Fibroblast of upper back skin (primary cell): ENCODE results near the gene MYO9B.
A peak's percentile ranks its signal among the peaks of the same experiment; 100 is the strongest.

Experiments
- DNase-seq: peaks from one replicate; pipeline ENCODE4 v3.0.0-alpha.2; 2013

The MYO9B gene

DNA sequence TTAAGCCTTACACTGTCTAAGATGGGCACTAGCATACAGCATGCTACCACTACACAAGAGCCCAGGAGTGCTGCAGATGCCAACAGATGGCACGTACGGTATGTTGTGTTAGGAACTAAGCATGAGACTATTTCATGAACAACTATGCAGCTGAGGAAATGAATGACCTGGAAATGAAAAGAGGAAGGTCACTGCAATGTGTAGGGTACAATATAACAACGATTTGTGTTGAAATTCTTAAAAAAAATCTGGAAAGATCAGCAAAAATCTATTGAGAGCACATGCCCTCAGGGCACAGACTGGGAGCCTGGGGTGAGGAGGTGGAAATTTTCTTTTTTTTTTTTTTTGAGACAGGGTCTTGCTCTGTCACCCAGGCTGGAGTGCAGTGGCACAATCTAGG is 14.8 kb upstream of the MYO9B start:
- no peak for DNase-seq

- DNase-seq, result no peak
Observed at GRCh38 chr19:17061205-17061604, 14.4 kb upstream of the MYO9B start.

DNA sequence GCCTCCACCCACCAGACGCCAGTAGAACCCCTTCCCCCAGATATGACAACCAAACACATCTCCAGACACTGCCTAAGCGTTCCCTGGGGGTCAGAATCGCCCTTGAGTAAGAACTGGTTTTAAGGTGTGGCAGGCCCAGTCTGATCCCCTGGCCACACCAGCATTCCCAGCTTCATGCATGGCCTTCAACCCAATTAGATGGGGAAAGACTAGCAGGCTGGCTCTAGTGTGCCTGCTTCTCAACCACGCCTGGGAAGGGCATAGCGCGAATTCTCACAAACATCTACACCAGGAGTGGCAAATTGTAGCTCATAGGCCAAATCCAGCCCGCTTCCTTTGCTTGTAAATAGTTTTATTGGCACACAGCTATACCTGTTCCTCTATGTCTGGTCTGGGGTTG is 13.9 kb upstream of the MYO9B start:
- no peak for DNase-seq

DNA sequence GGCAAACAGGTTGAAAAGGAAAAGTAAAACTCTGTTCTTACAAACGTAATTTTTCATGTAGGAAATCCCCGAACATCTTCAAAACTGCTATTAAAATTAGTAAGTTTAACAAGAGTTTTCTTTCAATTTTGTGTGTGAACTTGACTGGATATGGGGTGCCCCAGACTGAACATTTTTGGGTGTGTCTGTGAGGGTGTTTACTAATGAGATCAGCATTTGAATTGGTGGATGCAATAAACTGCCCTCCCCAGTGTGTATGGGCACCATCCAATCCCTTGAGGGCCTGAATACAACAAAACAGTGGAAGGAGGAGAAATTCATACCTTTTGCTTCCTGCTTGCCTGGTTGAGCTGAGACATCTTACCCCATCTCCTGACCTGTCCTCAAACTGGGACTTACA is 12.1 kb upstream of the MYO9B start:
- no peak for DNase-seq

- DNase-seq, result no peak
Observed at GRCh38 chr19:17069193-17069592, 6.4 kb upstream of the MYO9B start.

DNA sequence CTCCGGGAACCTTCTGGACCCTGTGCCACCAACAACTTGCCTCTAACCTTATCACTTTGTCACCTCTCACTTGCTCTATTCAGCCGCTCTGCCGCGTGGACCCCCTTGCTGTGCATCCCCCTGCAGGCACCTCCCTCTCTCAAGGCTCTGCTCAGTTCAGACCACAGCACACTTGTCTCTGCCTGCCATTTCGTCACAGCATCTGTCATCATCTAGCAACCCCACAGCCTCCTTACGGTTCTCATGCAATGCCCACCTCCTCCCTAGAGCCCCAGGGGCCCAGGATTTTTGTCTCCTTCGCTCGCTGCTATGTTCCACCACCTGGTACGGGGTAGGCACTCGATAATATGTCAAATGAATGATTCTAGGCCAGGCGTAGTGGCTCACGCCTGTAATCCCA is 5.2 kb upstream of the MYO9B start:
- DNase-seq, result no peak

GRCh38 chr19:17070912-17071311 is 4.7 kb upstream of the MYO9B start:
- DNase-seq, result no peak

- DNase-seq, result no peak
Observed at GRCh38 chr19:17073869-17074633, 1.5 kb upstream of the MYO9B start.

GRCh38 chr19:17074634-17075034 is 943 bp upstream of the MYO9B start:
- no peak for DNase-seq

- peak; percentile 30 for DNase-seq
Observed at GRCh38 chr19:17075864-17076542, 426 bp downstream of the MYO9B start.

GRCh38 chr19:17076543-17076991 is 990 bp downstream of the MYO9B start:
- no peak for DNase-seq

GRCh38 chr19:17077447-17078028 is 2.0 kb downstream of the MYO9B start:
- DNase-seq, result no peak

DNA sequence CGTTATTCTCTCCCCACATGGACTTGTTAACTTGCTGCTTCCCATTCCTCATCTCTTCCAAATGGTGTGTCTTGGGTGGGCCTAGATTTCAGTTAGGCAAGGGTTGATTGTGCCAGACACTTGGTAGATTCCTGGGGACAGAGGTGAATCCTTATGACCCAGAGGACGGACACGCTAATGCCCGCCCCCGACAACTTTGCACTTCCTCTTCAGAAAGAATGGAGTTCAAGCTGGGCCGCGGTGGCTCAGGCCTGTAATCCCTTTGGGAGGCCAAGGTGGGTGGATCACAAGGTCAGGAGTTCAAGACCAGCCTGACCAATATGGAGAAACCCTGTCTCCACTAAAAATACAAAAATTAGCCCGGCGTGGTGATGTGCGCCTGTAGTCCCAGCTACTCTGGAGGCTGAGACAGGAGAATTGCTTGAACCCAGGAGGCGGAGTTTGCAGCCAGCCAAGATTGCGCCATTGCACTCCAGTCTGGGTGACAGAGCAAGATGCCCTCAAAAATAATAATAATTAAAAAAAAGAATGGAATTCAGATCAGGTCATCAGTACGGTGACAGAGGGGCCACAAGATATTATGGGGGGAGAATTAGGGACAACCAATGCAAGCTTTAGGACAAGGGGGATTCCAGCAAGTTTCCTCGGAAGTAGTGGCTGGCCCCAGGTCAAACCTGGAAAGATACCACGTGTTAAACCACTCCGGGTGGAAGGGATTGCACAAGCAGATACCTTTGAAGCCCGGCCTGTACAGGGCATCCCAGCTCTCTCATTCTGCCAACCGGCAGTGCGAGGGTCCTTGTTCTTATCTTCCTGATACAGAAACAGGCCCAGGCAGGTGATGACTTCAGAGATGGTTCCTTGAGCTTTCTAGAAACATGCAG is 2.7 kb downstream of the MYO9B start:
- no peak for DNase-seq

GRCh38 chr19:17078920-17079709 is 3.5 kb downstream of the MYO9B start:
- no peak for DNase-seq

DNA sequence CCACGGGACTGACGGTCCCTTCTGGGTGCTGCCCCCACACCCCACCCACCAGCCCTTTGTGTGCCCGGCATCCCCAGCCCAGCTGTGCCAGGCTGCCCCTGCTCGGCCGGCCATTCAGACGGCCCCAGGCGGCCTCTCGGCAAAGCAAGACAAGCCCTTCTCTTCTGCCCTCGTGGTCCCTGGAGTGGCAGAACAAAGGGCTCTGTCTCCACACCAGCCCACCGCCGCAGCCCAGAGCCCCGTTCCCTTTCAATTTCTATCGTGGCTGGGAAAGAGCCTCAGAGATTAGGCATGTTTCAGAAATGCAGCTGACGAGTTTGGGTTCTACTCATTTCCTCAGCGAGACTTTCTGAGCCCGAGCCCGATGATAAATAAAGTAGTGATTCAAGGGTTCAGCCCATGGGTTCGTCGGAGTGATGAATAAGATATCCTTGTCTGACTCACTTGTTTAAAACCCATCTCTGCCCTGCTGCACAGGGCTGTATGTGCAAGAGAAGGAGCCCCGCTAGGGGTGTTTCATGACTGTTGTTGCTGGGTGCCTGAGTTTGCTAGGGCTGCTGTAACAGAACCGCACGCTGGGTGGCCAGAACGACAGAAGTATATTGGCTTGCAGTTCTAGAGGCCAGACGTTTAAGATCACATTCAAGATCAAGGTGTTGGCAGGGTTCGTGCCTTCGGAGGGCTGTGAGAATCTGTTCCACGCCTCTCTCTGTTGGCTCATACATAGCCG is 4.3 kb downstream of the MYO9B start:
- peak; percentile 99 for DNase-seq

- no peak for DNase-seq
Observed at GRCh38 chr19:17080440-17080801, 4.8 kb downstream of the MYO9B start.

GRCh38 chr19:17081672-17082630 is 6.4 kb downstream of the MYO9B start:
- no peak for DNase-seq

DNA sequence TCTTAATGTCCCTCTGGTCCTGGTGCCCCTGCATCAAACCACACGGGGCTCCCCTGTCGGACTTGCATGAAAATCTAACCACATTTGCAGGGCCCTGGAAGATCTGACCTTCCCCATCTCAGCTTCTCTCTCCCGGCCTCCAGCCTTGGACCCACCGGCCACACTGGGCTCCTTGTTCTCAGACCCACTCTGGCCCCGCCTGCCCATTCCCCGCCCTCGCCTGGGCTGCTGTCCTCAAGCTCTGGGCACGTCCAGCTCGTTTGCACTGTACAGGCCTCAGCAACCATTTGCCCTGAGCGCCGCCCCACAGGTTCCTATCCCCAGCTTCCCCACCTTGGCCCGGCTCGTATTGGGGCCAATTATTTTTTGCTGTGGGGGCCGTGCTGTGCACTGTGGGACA is 10.5 kb downstream of the MYO9B start:
- DNase-seq, result no peak

- DNase-seq, result peak; percentile 43
Observed at GRCh38 chr19:17086834-17087233, 11.3 kb downstream of the MYO9B start.

DNA sequence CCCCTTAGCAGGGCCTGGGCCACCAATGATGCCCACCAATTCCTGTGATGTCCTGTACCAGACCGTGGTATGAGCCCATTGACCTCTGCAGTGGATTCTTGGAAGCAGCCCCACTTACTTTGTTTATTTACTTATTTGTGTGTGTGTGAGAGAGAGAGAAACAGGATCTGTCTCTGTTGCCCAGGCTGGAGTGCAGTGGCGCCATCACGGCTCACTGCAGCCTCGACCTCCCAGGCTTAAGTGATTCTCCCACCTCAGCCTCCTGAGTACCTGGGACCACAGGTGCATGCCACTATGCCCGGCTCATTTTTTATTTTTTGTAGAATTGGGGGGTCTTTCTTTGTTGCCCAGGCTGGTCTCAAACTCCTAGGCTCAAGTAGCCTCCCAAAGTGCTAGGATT is 13.0 kb downstream of the MYO9B start:
- DNase-seq, result no peak
